Ureter (tissue), 1 donor: Measurements from ENCODE around the gene KLHDC1. TPM values are rescaled to one million over a fixed set of nuclear protein-coding genes. Genes with fewer than 3 reads are reported as not detected.
A peak's percentile ranks its signal among the peaks of the same experiment; 100 is the strongest.
"Not testable (repeated sequence)": the region's sequence is repeated elsewhere in the genome, so short reads cannot be mapped to it uniquely, and the experiment has no call there.

Source experiments
- DNase-seq: peaks from one replicate; pipeline ENCODE4 v3.0.0-alpha.2; 2020; ENCODE audit warnings: low spot score
- total RNA-seq: library from RNA; stranded (reverse); gene quantifications from one replicate; pipeline ENCODE4 v1.2.4, GENCODE V29; 2023
- donor health status: DM: yes; HTN: yes; CAD: no.

KLHDC1 gene
- total RNA-seq, 1 donor from 2014 or later, result 9.8 TPM

DNA sequence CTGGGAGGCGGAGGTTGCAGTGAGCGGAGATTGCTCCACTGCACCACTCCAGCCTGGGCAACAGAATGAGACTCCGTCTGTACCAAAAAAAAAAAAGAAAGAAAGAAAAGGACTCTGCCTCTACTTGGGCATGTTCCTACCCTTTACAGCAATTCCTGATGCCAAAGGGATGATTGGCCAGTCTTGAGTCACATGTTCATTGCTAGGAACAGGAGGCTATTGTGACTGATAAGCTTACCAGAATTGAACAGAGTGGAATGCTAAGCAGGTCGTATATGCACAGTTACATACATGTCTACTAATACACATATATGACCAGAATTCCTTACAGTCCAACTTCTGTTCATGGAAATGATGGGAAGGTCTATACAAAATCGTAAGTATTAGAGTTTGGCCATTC lies 34.3 kb downstream of the KLHDC1 start:
- DNase-seq, result no peak

DNA sequence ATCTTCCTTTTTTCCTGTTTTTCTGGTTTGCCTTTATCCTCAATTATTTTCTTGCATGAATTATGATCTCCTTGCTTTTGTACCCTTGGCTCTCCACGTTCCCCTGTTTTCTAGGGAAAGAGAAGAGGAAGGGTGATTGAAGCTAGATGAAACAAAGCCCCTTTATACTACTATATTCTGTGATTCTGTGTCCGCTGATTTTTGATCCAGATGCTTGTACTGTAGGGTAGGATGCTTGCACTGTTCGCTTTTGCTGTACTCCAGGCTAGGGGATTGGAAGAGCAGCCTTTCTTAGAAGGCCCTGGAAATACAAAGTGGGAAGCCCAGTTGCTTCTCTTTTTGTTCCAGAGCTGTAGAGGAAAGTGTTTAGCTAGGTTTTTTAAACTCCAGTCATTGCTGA lies 40.0 kb downstream of the KLHDC1 start:
- DNase-seq, result no peak

DNA sequence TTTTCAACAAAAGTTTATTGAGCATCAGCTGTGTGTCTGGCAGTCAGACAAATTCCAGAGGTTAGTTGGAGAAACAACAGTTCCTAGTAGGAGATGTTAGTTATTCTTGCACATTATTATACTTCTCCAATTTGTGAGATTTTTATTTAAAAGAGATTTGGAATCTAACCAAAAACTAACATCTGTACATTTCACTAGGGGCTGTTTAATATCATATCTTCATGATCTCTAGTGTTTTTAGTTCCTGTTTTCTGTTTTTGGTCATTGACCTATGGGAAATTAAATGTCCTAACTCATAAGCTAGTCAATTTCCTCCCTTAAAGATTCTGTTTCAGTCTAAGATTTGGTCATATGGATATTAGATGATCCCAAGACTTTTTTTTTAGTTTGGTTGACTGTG lies 40.9 kb downstream of the KLHDC1 start:
- no peak for DNase-seq

DNA sequence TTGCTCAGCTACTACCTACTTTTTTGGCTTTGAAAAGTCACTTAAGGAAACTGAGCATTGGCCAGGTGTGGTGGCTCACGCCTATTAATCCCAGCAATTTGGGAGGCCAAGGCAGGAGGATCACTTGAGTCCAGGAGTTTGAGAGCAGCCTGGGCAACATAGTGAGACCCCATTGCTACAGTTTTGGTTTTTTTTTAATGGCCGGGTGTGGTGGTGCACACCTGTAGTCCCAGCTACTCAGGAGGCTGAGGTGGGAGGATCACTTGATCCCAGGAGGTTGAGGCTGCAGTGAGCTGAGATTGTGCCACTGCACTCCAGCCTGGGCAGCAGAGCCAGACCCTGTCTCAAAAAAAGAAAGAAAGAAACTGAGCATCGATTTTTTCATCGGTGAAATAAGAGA lies 42.7 kb downstream of the KLHDC1 start:
- DNase-seq, result not testable (repeated sequence)

DNA sequence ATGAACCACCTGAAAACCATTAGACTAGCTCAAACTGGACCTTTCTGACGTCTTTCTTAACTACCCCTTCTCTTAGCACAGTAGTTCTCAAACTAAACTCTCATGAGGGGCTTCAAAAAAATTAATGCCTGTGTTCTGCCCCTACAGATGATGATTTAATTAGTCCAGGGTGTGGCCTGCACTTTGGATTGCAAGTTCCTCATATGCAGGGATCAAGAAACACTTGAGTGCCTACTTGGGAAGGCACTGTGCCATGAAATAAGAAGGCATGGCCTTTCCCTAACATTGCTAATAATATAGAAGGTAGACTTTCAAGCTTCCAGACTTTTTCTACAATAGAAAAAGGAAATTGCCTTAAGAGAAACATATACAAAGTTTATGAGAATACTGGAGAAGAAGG lies 52.3 kb downstream of the KLHDC1 start:
- DNase-seq, result no peak

DNA sequence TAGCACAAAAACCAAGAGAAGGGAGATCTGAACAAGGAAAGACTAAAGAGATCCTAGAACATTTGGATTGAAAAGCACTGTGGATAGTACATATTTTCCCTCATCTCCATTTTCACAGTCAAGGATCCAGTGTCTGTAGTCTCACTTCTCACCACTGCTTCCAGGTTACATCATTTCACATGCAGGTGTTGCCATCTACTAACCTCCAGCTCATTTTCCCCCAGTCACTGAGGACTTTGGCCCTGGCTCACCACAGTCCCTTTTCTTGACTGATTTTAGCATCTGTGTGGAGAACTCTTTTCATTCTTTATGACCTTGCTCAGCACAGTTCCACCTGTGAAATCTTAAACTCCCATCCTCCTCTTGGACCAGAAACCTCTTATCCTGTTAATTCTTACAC lies 53.6 kb downstream of the KLHDC1 start:
- DNase-seq, result not testable (repeated sequence)

DNA sequence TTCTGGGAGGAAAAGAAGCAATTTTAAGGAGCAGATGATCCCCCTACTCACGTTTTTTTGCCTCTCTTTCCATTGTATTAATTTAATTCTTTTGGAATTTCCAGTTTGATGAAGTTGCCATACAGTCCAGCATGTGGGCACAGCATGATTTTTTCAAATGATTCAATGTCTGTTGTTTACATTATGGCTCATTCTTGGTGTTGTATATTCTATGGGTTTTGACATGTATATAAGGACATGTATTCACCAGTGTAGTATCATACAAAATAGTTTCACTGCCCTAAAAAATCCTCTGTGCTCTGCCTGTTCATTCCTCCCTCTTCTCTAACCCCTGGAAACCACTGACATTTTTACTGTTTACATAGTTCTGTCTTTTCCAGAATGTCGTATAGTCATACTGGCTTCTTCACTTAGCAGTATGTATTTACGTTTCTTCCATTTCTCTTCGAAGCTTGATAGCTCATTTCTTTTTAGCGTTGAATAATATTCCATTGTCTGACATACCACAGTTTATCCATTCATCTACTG lies 61.7 kb downstream of the KLHDC1 start:
- no peak for DNase-seq

DNA sequence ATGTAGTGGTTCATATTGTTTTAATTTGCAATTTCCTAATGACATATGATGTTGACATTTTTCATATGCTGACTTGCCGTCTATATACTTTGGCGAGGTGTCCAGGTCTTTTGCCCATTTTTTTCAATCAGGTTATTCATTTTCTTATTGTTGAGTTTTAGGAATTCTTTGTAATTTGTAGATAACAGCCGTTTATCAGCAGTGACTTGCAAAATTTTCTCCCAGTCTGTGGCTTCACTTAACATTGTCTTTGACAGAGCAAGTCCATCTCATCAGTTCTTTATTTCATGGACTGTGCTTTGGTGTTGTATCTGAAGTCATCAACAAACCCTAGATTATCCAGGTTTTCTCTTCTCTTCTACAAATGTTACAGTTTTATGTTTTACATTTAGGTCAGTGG lies 62.5 kb downstream of the KLHDC1 start:
- DNase-seq, result no peak

DNA sequence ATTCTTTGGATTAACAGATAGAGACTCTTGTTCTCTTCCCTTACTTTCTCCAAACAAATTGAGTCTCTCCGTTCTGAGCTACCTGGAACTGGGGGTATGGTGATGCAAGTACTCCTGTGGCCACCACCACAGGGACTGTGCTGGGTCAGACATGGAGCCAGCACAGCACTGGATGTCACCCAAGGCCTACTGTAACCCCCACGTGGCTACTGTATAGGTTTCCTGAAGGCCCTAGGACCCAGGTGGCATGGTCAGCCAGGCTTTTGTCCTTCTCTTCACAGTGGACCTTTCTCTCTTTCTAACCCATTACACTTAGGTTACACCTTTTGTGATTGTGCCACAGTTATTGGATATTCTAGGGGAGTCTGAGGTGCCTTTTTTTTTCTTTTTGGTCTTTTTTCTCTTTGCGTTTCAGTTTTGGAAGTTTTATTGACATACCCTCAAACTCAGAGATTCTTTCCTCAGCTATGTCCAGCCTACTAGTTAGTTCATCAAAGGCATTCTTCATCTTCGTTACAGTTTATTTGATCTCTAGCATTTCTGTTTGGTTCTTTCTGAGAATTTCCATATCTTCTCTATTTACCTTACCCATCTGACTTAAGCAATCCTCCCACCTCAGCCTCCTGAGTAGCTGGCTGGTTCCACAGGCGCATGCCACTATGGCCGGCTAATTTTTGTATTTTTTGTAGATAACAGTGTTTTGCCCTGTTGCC lies 69.1 kb downstream of the KLHDC1 start:
- no peak for DNase-seq

DNA sequence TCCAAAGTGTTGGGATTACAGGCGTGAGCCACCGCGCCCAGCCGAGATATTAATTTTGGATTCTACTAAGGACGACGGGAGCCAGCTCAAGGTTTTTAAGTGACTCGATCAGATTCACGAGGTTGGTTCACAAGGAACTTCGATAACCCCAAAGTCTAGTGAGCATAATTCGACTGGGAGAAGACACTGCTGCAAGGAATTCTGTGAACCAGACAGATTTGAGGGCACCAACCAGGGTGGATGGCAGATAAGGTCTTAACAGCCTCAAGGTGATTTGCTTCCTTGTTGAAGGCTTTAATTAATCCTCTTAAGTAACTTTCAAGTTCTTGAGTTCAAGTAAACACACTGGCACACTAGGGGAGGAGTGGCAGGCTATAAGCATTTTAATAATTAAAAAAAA lies 73.9 kb downstream of the KLHDC1 start:
- DNase-seq, result no peak

DNA sequence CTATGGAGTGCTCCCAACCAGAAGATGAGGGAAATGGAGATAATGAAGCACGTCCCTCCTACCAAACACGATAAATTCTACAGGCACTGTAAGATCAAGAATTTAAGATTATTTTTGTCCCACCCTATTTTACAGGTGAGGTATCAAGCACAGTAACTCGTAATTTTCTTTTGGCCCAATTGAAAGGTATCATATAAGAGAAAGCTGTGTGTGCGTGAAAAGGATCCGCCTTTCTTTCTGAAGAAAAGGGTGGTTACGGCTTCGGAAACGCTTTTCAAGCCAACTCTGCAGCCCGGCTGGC lies 74.3 kb downstream of the KLHDC1 start:
- DNase-seq, result no peak

DNA sequence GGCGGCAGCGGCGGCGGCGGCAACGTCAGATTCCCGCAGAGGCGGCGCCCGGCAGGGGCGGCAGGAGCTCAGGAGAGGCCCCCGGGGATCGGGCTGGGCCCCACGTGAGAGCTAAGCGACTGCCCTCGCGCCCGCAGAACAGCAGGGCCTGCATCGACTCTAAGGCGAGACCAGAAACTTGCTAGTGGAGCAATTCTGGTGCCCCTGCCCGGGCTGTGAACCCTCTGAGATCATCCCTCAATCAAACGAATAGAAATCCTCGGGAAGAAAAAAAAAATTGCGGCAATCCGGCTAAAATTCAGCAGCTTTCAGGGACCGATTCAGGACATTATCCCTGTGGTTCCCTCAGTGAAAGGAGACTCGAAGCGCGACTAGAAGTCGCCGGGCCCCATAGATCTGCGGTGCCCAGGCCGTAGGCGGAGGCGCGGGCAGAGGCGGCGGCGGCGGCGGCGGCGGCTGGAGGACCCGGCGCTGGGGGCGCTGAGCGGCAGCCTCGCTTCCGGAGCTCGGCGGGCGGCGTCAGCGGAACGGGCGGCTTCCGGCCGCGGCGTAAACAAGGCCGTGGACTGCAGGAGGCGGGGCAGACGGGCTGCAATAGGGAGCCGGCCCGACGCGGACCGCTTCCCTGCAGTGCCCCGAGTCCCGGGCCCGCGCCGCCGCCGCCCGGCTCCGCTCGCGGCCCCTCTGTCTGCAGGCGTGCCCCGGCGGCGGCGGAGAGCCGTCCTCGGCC lies 74.8 kb downstream of the KLHDC1 start, which contains the start of gene KLHDC2:
KLHDC2 (plus strand) TSS at position 583 of the 730 bp plus-strand sequence. CDS start 316 bp downstream, outside the sequence.
- peak; percentile 90 for DNase-seq

DNA sequence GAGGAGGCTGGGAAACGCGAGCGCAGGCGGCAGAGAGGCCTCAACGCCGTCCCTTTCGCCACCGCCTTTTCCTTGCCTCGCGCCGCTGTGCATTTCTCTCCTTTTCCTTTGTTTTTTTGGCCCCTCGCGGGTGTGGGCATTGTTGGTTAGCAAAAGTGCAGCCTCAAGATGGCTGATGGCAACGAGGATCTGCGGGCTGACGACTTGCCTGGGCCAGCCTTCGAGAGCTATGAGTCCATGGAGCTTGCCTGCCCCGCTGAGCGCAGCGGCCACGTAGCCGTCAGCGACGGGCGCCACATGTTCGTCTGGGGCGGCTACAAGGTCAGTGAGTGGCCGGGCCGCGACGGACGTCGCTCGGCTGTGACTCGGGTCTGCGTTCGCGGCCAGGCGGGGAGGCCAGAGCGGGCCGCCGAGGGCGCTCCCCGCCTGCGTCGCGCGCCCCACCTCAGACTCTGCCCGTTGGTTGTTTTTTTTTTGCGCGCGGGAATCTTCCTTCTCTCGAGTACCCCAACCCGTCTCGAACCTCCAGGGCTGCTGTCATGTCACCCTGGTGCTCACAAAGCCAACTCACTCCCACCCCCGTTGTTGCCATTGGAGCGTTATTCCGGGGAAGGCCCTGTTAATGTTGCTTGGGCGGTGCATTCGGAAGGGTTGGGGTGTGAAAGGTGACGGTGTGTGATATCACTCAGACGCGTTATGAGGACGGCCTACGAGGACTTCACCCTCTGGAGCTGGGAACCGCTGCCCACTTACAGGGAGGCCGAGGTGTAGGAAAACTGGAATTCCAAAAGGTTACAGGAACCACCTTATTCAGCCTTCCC lies 75.6 kb downstream of the KLHDC1 start:
- DNase-seq, result peak; percentile 63

DNA sequence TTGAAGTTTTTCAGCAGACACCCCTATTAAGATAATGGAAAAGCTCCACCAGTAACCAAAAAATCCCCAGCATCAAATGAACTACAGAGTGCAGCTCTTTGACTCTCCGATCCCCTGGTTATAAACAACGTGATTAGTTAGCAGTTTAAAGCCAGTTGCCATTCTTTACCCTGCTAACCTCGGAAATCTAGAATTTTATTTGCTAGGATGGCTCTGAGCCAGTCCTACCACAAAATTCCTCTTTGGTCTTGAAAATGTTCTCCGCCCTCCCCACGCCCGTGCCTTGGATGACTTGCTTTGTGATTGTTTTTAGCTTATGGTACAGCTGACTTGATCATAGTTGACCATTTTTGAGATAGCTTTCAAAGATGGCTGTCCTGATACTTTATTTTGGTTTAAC lies 76.3 kb downstream of the KLHDC1 start:
- no peak for DNase-seq

DNA sequence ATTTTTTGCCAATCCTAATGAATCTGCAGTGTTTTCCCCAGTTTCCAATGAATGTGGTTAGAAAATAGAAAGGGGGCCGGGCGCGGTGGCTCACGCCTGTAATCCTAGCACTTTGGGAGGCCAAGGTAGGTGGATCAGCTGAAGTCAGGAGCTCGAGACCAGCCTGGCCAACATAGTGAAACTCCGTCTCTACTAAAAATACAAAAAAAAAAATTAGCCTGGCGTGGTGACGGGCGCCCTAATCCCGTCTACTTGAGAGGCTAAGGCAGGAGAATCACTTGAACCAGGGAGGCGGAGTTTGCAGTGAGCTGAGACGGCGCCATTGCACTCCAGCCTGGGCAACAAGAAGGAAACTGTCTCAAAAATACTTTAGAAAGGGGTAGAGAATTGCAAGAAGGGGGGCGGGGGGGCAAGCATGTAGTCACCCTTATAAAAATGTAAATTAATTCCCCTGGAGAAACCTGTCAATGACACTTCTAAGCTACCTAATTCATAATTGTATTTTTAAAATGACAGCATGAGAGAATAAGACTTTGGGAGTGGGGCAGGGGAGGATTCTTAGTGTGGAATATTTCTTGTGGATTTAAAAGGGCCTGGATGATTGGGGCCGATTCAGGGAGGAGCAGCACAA lies 76.8 kb downstream of the KLHDC1 start:
- DNase-seq, result no peak

DNA sequence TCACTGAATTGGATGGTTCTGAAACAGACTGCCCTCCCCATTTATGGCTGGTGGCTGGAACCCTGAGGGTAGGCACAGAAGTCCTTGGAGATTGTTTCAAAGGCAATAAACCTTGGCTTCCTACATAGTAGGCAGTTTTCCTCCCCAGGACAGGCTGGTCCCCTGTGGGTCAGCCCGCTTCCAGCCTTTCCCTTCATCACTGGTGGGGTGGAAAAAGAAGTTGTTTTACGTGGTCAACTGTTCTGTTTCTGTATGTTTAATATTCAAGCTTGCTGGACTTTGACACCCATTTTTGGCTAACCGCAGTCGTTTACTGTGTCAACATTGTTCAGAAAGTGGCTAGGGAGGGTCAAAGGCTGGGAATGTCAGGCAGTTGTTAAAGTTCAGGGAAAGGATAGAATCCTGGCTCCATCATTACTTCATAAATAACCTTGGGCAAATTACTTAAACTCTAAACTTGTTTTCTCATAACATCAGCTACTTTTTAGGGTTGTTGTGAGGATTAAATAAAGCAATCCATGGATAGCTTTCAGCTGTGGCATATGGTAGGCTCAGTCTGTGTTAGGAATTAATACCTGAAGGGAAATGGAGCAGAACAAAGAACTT lies 77.4 kb downstream of the KLHDC1 start:
- peak; percentile 50 for DNase-seq

DNA sequence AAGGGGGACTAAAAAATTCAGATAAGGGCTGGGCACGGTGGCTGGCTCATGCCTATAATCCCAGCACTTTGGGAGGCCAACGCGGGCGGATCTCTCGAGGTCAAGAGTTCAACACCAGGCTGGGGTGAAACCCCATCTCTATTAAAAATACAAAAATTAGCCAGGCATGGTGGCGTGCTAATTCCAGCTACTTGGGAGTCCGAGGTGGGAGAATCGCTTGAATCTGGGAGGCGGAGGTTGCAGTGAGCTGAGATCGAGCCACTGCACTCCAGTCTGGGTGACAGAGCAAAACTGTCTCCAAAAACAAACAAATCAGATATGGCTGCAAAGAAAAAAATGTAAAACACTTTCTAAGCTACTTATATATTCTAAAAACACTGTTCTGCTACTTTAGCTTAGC lies 78.8 kb downstream of the KLHDC1 start:
- not testable (repeated sequence) for DNase-seq

DNA sequence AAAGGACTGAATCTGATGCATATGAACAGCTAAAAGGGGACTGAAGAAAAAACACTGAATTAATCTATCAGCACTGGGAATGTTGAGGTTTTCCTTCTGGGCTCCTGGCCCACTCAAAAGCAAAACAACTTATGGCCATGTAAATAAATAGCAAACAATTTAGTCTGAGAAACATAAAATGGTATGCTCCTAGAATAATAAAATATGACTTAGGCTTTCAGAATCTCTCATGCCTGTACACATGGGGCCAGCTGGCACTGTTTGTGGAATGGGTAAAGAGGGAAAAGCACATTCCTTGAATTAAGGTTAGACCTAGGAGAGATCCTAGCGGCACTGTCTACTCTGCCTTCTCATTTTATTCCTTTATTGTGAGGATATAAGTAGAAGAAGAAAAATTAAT lies 81.2 kb downstream of the KLHDC1 start:
- DNase-seq, result no peak

DNA sequence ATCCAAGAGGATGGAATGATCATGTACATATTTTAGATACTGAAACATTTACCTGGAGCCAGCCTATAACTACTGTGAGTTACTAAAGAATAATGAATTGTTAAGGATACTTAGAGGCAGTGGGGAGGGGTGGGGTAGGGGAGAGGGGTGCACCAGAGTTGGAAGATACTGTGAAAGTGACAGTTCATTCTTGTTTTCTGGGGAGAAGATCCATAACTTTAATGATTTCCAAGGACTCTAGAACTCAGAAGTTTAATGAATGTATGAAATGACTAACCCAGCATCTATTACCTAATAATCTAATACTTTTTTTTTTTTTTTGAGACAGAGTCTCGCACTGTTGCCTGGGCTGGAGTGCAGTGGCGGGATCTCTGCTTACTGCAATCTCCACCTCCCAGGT lies 85.5 kb downstream of the KLHDC1 start:
- DNase-seq, result no peak

DNA sequence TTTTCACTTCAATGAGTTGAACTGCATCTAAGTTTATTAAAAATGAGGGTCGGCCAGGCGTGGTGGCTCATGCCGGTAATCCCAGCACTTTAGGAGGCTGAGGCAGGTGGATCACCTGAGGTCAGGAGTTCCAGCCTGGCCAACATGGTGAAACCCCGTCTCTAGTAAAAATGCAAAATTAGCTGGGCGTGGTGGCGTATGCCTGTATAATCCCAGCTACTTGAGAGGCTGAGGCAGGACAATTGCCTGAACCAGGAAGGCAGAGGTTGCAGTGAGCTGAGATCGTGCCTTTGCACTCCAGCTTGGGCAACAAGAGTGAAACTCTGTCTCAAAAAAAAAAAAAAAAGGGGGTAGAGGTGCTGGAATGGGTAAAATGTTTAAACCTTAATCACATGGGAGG lies 88.1 kb downstream of the KLHDC1 start:
- not testable (repeated sequence) for DNase-seq

DNA sequence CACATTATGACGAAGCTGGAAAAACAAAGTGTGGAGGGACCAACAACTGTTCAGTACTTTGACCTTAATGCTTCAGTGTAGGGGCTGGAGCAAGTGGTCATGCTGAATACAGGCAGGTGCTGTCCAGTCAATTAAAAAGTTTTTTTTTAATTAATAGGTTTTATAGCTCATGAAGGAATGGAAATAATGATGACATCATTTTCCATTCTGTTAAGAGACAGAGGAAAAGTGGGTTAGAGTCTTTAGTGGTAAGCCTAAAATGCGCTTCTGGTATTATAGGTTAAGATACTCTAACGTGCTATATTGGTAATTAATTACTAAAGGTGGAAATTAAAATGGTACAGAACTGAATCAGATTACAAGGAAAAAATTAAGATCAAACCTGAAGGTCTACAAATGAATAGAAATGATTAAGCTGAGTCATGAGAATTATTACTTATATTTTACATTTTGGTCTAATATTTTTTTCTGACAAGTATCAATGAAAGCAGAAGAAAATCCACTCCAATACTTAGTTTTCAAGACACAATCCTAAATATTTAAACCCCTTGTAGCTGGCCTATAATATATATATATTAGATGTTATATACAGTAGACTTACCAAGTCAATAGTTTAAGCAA lies 90.6 kb downstream of the KLHDC1 start:
- no peak for DNase-seq
